ENCODE measurements around the gene ARFGAP1. TPM values are rescaled to one million over a fixed set of nuclear protein-coding genes. Genes with fewer than 3 reads are reported as not detected.

ARFGAP1 gene
- total RNA-seq, 3 donors from 2014 or later: 76.5 to 85.8 (median 82.4) TPM

DNA sequence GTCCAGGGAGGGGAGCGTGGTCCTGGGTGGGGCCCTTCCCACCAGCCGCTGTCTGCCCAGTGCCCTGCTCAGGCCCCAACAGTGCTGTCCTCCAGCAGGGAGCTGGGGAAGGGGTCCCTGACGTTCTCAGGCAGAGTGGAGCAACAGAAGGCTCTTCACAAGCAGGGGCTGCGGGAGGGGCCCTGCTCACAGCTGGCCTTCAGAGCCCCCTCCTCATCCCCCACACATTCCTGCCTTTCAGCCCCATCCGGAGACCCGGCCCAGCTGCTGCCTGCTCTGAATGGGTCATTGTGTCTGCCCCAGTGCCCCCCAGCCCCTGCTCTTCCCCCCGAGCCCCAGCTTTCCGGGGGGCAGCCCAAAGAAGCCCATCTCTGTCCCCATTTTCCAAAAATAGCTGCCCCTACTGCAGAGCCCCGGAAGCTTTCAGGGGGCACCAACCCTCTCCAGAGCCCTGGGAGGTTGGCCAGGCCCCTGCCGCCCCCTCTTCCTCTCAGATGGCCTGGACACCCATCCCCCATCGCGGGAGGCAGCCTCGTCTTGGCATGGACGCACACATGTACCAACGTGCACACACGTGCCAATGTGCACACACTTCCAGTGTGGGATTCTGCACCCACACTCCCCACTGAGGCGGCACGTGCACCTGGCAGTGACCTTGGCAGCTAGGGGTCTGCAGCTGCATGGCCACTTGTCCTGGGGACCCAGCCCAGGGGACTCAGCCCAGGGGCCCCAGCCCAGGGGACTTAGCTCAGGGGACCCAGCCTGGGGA, 24.1 kb downstream of the ARFGAP1 start:
- no peak for ATAC-seq
- H3K36me3 ChIP-seq (ENCODE audit: low read depth): no peaks in the 10 kb centered on the region
- H3K4me1 ChIP-seq (ENCODE audit: low read depth): no peaks in the 10 kb centered on the region
- H3K4me3 ChIP-seq: no peak overlapping the region
- no peak for DNase-seq
- TF ChIP-seq, protein P1, sequence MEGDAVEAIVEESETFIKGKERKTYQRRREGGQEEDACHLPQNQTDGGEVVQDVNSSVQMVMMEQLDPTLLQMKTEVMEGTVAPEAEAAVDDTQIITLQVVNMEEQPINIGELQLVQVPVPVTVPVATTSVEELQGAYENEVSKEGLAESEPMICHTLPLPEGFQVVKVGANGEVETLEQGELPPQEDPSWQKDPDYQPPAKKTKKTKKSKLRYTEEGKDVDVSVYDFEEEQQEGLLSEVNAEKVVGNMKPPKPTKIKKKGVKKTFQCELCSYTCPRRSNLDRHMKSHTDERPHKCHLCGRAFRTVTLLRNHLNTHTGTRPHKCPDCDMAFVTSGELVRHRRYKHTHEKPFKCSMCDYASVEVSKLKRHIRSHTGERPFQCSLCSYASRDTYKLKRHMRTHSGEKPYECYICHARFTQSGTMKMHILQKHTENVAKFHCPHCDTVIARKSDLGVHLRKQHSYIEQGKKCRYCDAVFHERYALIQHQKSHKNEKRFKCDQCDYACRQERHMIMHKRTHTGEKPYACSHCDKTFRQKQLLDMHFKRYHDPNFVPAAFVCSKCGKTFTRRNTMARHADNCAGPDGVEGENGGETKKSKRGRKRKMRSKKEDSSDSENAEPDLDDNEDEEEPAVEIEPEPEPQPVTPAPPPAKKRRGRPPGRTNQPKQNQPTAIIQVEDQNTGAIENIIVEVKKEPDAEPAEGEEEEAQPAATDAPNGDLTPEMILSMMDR (IDR thresholded peaks at IDR 0.05): no peak
- H3K9me3 ChIP-seq: no peaks in the 10 kb centered on the region
- intact Hi-C loops (cut with DNase I, micrococcal nuclease): no loop called here

GRCh38 chr20:63297371-63297781, 24.8 kb downstream of the ARFGAP1 start:
- intact Hi-C loops (cut with DNase I, micrococcal nuclease): no loop called here
- TF ChIP-seq, protein P1 (IDR thresholded peaks at IDR 0.05): no peak
- H3K4me3 ChIP-seq: no peak overlapping the region
- H3K36me3 ChIP-seq (ENCODE audit: low read depth): no peaks in the 10 kb centered on the region
- DNase-seq (no peak), ATAC-seq (no peak)
- no peaks in the 10 kb centered on the region for H3K4me1 ChIP-seq (ENCODE audit: low read depth)
- no peaks in the 10 kb centered on the region for H3K9me3 ChIP-seq

DNA sequence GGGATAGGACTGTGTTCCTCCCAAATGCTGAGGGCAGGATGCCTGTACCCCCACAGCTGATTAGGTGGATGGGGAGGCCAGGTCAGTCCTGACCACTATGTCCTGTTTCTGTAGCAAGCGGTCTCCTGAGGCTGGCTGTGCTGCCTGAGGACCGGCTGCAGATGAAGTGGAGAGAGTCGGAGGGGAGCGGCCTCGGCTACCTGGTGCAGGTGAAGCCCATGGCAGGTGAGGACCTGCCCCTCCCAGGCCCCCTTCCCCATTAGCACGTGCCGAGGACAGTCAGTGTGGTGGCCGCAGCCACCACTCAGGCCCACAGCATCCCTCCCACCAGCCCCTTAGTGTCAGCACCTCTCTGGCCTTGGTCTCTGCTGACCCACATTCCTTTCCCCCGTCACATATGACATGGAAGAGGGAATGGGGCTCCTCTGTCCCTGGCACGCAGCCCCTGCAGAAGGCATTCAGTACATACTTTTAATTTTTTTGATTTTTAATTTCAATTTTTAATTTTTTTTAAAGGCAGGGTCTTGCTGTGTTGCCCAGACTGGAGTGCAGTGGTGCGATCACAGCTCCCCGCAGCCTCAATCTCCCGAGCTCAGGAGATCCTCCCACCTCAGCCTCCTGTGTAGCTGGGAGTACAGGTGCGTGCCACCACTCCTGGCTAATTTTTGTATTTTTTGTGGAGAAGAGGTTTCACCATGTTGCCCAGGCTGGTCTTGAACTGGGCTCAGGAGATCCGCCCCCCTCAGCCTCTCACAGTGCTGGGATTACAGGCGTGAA, 25.4 kb downstream of the ARFGAP1 start:
- H3K4me1 ChIP-seq (ENCODE audit: low read depth): no peaks in the 10 kb centered on the region
- intact Hi-C loops (cut with DNase I, micrococcal nuclease): no loop called here
- no peaks in the 10 kb centered on the region for H3K36me3 ChIP-seq (ENCODE audit: low read depth)
- ATAC-seq (no peak), DNase-seq (no peak)
- H3K4me3 ChIP-seq: no peak overlapping the region
- TF ChIP-seq, protein P1 (IDR thresholded peaks at IDR 0.05): no peak
- no peaks in the 10 kb centered on the region for H3K9me3 ChIP-seq

DNA sequence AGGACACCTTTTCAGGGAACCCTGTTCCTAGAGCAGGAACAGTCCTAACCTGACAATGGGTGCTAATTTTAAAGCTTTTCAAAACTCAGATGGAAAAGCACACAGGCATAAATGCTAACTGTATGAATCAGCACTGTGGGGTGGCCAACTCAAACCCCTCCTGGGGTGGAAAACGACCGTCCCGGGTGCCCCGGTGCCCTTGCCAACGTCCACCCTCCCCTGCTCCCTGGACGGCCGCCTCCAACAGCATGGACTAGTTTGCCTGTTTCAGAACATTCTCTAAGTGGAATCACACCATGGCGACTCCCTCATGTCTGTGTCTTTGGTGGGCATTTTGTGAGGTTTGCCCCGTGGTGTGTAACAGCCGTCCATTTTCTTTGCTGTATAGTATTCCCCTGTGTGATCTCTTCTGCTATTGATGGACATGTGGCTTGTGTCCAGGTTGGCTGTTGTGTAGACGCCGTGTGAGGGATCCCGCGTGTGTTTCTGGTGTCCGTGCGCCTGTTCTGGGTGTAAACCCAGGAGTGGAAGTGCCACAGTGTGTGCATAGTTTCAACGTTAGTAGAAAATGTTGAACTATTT, 26.2 kb downstream of the ARFGAP1 start:
- intact Hi-C loops (cut with DNase I, micrococcal nuclease): no loop called here
- no peaks in the 10 kb centered on the region for H3K9me3 ChIP-seq
- no peak overlapping the region for H3K4me3 ChIP-seq
- ATAC-seq: no peak
- TF ChIP-seq, protein P1 (IDR thresholded peaks at IDR 0.05): no peak
- DNase-seq: no peak
- H3K36me3 ChIP-seq (ENCODE audit: low read depth): no peaks in the 10 kb centered on the region
- no peaks in the 10 kb centered on the region for H3K4me1 ChIP-seq (ENCODE audit: low read depth)

DNA sequence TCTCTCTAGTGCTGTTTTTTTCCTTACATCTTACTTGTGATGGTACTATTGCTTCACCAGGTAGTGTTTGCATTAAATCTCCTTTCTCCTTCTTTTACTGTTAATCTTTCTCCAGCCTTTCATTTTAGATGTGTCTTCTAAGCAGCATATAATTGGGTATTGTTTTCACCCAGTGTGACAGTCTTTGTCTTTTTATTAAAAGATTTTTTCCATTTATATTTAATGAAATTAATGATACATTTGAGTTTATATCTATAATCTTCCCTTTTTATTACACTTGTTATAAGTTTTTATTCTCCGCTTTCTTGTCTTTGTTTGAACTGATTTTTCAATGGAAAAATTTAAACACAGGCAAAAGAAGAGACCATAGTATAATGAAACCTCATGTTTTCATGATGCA, 29.1 kb downstream of the ARFGAP1 start:
- ATAC-seq (no peak), DNase-seq (no peak)
- TF ChIP-seq, protein P1 (IDR thresholded peaks at IDR 0.05): no peak
- no peaks in the 10 kb centered on the region for H3K4me1 ChIP-seq (ENCODE audit: low read depth)
- no peaks in the 10 kb centered on the region for H3K9me3 ChIP-seq
- H3K36me3 ChIP-seq (ENCODE audit: low read depth): no peaks in the 10 kb centered on the region
- H3K4me3 ChIP-seq: no peak overlapping the region
- intact Hi-C loops (cut with DNase I, micrococcal nuclease): no loop called here
